NCI-H526 (cell line): Measurements from ENCODE around the gene KIF6.

Source experiments
- DNase-seq, 2 experiments: peaks; one replicate each; lab custom pipeline; 2025; lab: John Stamatoyannopoulos, UW

KIF6 gene

DNA sequence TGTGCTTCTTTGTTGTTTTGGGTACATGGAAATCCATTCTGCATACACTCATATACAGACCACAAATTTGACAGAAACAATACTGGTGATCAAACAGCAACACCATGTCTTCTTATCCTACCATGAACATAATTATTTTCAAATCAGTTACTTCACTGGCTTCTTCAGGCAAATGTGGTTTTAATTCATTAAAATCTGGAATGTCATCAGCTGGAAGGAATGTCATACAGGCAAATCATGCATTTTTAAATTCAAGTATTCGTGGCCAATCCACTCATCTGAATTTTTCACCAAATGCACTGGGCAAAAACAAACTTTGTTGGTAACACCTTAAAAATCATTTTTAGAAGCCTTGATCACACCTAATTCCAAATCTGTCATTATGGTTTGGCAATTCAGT, 59.3 kb downstream of the KIF6 start:
- no peak for DNase-seq

GRCh38 chr6:39664173-39664572, 61.0 kb downstream of the KIF6 start:
- DNase-seq = no peak

DNA sequence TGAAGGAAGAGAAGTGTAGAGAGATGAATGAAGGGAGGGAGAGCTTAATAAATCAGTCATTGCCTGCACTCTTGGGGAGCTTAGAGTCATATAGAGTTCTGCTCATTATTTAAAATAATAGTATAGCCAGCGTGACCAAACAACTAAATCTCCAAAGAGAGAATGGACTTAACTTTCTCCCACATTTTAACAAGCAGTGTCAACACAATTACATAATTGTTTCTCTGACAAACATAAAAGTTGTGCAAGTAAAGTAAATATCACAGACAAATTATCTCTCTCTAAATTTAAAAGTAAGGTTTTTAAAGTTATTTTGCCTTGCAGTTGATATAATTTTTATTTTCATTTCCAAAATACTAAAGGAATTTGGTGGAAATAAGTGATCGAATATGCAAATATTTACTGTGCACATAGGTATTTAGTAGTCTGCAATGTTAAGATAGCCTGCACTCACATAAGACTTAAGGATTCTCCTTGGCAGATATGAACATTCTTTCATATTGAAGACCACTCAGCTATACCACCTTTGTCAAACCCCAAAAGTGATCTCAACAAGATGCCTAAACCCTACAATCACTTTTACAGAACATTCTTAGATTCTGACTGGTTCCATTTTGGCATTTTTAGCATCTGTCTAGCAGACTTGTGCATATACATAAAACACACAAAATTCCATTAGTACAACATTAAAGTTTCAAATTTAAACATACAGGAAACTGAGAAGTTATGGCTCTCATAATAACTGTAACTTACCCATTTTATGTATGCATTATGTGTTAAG, 67.7 kb downstream of the KIF6 start:
- no peak for DNase-seq

GRCh38 chr6:39654121-39654520, 71.1 kb downstream of the KIF6 start:
- no peak for DNase-seq

DNA sequence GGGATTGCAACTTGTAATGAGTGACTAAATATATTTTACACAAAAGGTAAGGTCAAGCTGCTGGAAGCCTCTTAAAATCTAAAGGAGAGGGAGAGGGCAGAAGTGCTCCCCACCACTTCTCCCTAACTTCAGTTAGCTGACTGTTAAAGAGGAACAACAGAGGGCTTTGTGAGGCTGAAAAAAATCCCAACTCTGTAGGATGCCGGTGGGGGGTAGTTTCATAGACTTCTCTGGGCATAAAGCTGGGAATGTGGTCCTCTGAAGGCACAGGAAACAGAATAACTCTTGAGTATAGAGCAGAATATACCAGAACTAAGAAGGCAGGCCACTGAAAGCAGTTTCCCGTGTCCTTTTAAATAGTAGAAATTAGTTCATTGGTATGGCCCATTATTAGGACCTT, 71.6 kb downstream of the KIF6 start:
- no peak for DNase-seq

- DNase-seq = no peak
These were observed 75.2 kb downstream of the KIF6 start for GRCh38 chr6:39649996-39650395.

DNA sequence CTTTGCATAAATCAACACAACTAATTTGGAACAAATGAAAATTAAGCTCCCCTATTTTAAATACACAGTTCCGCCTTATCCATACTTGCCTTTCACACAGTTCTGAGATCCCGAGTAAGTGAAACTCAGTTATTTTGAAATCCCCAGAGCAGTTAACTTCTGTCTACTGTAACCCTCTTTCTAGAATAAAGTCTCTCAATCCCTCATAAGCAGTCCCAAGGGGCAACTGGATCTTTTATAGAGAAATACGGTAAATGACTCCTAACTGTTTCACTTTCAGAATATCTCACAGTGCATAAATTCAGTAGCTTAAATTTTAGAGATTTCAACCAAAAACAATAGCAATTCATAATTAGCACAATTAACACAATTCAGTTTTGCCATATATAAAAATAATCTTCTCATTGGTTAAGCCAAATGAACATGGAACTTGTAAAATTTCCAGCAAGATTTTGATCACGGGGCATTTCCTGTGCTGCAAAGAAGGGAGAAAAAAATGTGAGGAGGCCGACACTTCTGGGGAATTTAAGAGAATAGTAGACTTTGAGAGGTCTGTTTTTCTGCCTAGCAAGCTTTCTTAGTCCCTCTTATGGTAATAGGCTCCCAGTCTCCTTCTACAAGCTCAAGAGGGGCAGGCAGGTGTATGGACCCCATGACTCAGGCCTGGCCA, 78.3 kb downstream of the KIF6 start:
- DNase-seq = no peak

GRCh38 chr6:39642270-39642669, 82.9 kb downstream of the KIF6 start:
- DNase-seq = no peak

GRCh38 chr6:39638126-39638822, 86.9 kb downstream of the KIF6 start:
- no peak for DNase-seq

- no peak for DNase-seq
These were observed 90.4 kb downstream of the KIF6 start for GRCh38 chr6:39634646-39635341.

GRCh38 chr6:39625209-39625608, 100.0 kb downstream of the KIF6 start:
- DNase-seq = no peak

DNA sequence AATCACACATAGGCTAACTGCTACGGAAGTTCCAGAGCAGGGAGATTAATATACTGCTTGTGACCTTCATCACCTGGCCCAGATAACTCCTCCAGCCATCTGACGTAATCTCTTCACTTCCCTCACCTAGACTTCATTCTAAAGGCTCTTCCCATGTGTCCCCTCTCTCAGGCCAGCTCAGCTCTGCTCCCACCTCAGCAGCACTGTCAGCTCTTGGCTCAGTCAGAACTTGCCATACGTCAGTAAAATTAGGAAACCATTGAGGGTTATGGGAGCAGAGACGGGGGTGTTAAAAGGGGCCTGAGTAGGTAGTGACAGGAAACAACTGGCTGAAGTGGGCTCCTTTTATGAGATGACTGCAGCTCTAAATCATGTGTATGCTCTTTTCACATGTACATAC, 101.5 kb downstream of the KIF6 start:
- DNase-seq = no peak

GRCh38 chr6:39617520-39617919, 107.7 kb downstream of the KIF6 start:
- DNase-seq = no peak

GRCh38 chr6:39617026-39617425, 108.2 kb downstream of the KIF6 start:
- no peak for DNase-seq

- DNase-seq = no peak
These were observed 109.6 kb downstream of the KIF6 start for GRCh38 chr6:39615622-39616021.

DNA sequence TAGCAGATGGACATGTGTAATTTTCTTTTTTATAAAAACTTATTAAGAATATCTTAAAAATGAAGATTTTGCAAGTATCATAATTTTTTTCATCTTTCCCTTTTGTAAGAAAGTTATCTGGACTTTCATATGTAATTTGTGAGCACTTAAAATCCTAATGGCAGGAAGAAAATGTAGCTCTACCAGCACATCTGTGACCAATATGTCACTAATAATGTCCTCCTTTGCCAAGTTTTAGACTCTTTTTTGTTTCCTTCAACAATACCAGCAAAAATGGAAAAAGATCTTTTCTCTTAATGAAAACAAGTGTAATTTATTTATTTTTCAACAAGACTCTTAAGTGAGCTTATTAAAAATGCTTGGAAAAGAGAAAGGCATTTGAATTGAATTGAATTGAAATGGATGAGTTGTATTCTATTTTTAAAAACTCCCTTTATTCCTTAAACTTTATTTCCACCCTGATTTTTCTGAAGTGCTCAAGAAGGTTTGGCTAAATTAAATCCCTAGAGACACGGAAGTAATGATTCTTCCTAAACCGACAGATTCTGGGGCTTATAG, 110.7 kb downstream of the KIF6 start:
- no peak for DNase-seq

DNA sequence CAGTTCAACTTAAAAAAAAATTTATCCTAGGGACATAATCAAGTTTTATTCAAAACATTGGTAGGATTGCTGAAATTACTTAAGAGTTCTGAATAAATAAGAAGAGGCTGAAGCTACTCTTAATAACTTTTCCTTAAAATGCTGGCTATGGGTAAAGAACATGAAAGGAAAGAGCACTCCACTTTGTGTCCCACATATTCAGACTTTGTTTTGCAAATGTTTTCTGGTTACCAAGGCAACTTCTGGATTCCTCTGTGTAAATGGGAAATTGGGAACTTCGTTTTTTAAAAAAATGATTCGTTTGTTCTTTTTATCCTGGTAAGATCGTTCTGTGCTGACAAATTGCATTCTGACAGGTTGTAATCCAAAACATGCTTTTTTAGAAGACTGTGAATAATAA, 115.0 kb downstream of the KIF6 start:
- no peak for DNase-seq

GRCh38 chr6:39608652-39609345, 116.4 kb downstream of the KIF6 start:
- DNase-seq = no peak

DNA sequence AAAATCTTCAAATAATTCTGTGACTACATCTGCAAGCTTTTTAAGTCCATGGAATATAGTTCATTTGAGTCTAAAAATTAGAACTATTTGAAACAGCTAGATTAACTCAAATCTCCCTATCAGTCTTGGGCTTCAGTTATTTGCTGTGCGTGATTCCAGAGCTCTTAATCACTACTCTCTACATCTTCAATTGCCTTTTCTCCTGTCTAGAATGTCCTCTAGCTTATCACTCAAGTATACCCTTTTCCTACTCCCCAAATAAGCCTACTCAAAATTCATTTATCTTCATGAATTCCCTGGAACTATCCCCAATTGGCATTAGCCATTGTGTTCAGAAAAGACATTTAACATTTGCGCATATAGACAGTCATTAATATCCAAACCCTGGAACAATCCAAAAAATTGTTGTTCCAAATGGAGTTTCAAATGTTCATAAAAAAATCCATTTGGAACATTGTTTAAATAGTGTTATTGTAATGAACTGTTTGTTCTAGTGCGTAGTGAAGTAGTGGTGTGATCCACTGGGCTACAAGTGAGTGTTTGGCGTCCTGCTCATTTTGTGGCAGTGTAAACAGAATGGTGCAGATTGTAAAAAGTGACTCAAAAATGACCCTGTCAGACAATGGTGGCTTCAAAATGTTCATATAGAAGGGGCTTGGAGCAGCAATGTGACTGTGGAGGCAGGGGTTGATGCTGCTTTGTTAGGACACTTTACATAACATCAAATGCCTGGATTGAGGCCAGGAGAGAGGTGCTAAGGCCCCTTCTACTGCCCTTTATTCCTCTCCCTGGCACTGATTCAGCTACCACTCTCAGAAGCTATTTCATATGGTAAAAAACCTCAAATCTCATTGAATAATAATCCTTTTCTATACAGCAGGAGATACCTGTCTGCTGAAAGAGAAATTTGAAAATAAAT, 122.3 kb downstream of the KIF6 start:
- no peak for DNase-seq

DNA sequence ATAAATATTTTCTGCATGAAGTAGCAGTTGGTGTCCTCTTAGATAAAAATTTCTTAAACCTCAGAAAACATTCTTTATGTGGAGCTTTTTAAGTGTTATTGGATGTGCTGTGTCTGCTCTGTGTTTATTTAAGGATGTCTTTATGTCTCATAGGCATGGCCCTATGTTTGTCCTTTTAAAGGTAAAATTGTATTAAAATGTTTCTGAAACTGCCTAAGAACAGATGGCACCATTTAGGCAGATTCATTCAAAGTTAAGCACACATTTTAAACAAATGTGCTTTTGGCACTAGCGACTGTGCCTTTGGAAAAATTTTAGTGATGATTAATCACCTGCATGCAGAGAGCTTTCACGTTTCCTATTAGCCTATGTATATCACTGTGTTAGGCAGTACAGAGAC, 125.2 kb downstream of the KIF6 start:
- DNase-seq = peak; percentile 35 to 62
